Measurements from ENCODE around the gene CERT1.
A peak's percentile ranks its signal among the peaks of the same experiment; 100 is the strongest.
"Not testable (repeated sequence)": the region's sequence is repeated elsewhere in the genome, so short reads cannot be mapped to it uniquely, and the experiment has no call there.

CERT1 gene

GRCh38 chr5:75340714-75341478, 170.5 kb downstream of the CERT1 start:
- no peak for DNase-seq

GRCh38 chr5:75338408-75338807, 173.0 kb downstream of the CERT1 start:
- no peak for DNase-seq

DNA sequence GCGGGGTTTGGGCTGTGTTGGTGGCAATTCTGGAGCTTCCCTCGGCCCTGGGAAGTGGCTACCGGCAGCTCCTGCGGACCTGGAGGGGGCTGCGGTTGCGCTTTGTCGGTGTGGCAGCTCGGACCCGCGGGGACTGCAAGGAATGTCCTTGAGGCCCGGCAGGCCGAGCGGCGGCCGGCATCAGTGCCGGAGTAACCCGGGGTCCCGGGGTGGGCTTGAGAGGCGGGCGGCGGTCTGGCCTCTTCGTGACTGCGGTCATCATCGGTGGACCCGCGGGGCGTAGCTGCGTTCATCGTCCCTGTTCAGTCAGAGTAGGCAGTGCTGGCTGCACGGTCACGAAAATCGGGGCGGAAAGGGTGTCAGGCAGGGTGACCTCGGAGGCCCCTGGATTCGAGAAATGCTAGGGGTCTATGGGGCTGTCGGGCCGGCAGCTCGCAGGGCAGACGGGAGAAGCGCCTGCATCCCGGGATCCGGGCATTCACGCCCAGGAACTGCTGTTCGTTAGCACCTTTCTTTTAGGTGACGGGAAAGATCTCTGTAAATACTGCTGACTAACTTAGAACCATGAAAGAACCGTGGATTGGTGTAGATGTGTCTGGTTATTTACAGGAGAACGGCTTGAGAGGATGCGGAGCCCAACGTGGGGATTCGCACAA, 173.9 kb downstream of the CERT1 start:
- peak; percentile 19 for DNase-seq

DNA sequence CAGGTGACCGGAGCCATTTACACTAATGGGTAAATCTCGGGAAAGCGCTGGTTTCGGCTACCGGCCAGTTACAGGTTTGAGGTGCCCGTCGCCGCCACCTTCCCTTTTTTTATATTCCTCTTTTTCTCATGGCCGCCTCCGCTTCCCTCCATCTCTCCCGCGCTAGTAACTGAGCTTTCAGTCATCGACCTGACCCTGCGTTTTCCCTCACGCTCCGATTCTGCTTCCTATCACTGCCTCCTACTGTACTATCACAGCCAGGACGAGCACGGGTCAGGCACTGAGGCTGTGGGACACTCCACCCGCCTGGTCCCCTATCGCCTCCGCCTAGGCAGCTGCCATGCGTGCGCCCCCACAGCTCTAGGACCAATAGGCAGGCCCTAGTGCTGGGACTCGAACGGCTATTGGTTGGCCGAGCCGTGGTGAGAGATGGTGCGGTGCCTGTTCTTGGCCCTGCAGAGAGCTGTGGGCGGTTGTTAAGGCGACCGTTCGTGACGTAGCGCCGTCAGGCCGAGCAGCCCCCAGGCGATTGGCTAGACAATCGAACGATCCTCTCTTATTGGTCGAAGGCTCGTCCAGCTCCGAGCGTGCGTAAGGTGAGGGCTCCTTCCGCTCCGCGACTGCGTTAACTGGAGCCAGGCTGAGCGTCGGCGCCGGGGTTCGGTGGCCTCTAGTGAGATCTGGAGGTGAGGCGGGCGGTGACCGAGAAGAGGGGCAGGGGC, 174.7 kb downstream of the CERT1 start, which contains the start of gene HMGCR:
Gene HMGCR (plus strand): TSS at position 606 of the 722 bp plus-strand sequence. CDS start 5,386 bp downstream, outside the sequence.
- peak; percentile 96 for DNase-seq

GRCh38 chr5:75335952-75336614, 175.3 kb downstream of the CERT1 start:
- no peak for DNase-seq

DNA sequence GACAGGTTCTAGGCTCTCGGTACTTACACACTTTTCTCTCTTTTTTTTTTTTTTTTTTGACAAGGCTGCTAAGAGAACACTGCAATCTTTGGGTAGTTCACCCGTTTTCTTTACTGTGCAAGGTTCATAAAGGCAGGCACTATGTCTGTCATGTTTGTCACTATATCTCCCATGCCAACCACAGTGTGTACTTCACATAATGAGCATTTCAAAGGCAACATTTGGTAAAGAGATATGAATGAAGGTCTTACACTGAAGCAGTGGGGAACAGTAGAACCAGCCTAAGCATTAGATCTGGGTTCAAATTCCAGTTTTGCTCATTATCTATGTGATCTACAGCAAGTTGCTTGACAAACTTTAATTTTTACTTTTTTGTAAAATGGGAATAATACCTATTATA, 175.9 kb downstream of the CERT1 start:
- DNase-seq, result no peak

GRCh38 chr5:75334413-75334812, 177.0 kb downstream of the CERT1 start:
- DNase-seq, result not testable (repeated sequence)

DNA sequence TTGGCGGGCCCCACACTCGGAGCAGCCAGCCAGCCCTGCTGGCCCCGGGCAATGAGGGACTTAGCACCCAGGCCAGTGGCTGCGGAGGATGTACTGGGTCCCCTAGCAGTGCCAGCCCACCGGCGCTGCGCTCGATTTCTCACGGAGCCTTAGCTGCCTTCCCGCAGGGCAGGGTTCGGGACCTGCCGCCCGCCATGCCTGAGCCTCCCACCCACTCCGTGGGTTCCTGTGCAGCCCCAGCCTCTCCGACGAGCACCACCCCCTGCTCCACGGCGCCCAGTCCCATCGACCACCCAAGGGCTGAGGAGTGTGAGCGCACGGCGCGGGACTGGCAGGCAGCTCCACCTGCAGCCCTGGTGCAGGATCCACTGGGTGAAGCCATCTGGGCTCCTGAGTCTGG, 177.7 kb downstream of the CERT1 start:
- DNase-seq, result not testable (repeated sequence)

GRCh38 chr5:75331095-75332090, 180.0 kb downstream of the CERT1 start:
- no peak for DNase-seq

GRCh38 chr5:75330404-75330803, 181.0 kb downstream of the CERT1 start:
- no peak for DNase-seq

Data from activated gamma-delta T cell treated with Interleukin-2 at 50 U/mL for 16 hours (primary cell).